Endothelial cell of umbilical vein (primary cell): ENCODE measurements around the gene DPP6. TPM values are rescaled to one million over a fixed set of nuclear protein-coding genes. Genes with fewer than 3 reads are reported as not detected.

ENCODE experiments used
- BruUV-seq: library from RNA; stranded (reverse); fragments of 400-500 nt; replicated peaks from 2 replicates; lab custom pipeline; 2021; lab: Mats Ljungman, UMichigan
- CTCF ChIA-PET: fragments of 300-600, 350-600 bp; sonication (Branson Sonifier 250); formaldehyde crosslinking; loops from one replicate; lab custom pipeline; 2021; ENCODE audit warnings: antibody characterized with exemption, inconsistent platforms; lab: Charles Lee
- POLR2A ChIA-PET: fragments of 300-600, 350-600 bp; sonication (Branson Sonifier 250); formaldehyde crosslinking; loops from one replicate; lab custom pipeline; 2021; ENCODE audit warnings: antibody characterized with exemption, inconsistent platforms; lab: Charles Lee
- DNase-seq: peaks from one replicate; pipeline ENCODE4 v3.0.0-alpha.2; 2011; ENCODE audit warnings: low read depth, low spot score
- FAIRE-seq: peaks from 2 replicates; lab custom pipeline; 2011; peaks lifted over from hg19 to GRCh38; lab: Jason Lieb, UNC
- H2AFZ ChIP-seq: 2 replicates; pipeline ENCODE4 v1.6.0; 2012; ENCODE audit warnings: low read depth, low read length, control low read depth, inconsistent platforms
- H3K27ac ChIP-seq: 2 replicates; pipeline ENCODE4 v1.5.1; 2011; ENCODE audit warnings: low read depth, mild to moderate bottlenecking, control low read depth, low read length, moderate library complexity; ENCODE audit not compliant: insufficient read depth
- H3K27me3 ChIP-seq, 2 experiments: 2 replicates each; pipeline versions ENCODE4 v1.6.0 to v1.6.1; 2011; ENCODE audit warnings: low read length in 2 of 2, mixed read lengths in 1 of 2; ENCODE audit not compliant: control insufficient read depth in 2 of 2, insufficient read depth in 2 of 2
- H3K36me3 ChIP-seq, 2 experiments: 2 replicates in 1 of 2; 3 replicates in 1 of 2; pipeline ENCODE4 v1.5.1; 2011; ENCODE audit warnings: low read length in 2 of 2, mild to moderate bottlenecking in 1 of 2, moderate library complexity in 1 of 2; ENCODE audit not compliant: control insufficient read depth in 2 of 2, insufficient read depth in 2 of 2; ENCODE audit errors: extremely low read depth in 1 of 2
- H3K4me1 ChIP-seq: 3 replicates; pipeline ENCODE4 v1.5.1; 2011; ENCODE audit warnings: mild to moderate bottlenecking, low read length; ENCODE audit not compliant: control insufficient read depth, insufficient read depth; ENCODE audit errors: extremely low read depth
- H3K4me2 ChIP-seq: 2 replicates; pipeline ENCODE4 v1.6.1; 2011; ENCODE audit warnings: low read length, control low read depth, mixed read lengths; ENCODE audit not compliant: insufficient read depth
- H3K4me3 ChIP-seq, 3 experiments: fragments of 200-600 bp in 1 of 3; sonication (generic), shearing (Covaris generic) in 1 of 3; replicated peaks in 1 of 3; 2 replicates each; pipeline ENCODE4 v1.5.1; 2011 to 2016; ENCODE audit warnings: control low read depth in 3 of 3, low read length in 3 of 3, mild to moderate bottlenecking in 2 of 3, inconsistent platforms in 1 of 3, low read depth in 1 of 3, moderate library complexity in 1 of 3; ENCODE audit not compliant: insufficient read depth in 1 of 3
- H3K79me2 ChIP-seq: 2 replicates; pipeline ENCODE4 v1.6.0; 2012; ENCODE audit warnings: low read length, inconsistent platforms; ENCODE audit not compliant: control insufficient read depth, insufficient read depth
- H3K9ac ChIP-seq: replicated peaks from 2 replicates; pipeline ENCODE3; 2011; ENCODE audit warnings: low read length, control low read depth; ENCODE audit not compliant: insufficient read depth; ENCODE audit errors: extremely low read depth
- H3K9me1 ChIP-seq: replicated peaks from 3 replicates; pipeline ENCODE4 v1.6.0; 2011; ENCODE audit warnings: mild to moderate bottlenecking, low read length; ENCODE audit not compliant: control insufficient read depth, insufficient read depth; ENCODE audit errors: extremely low read depth
- H3K9me3 ChIP-seq: replicated peaks from 2 replicates; pipeline ENCODE4 v1.5.1; 2012; ENCODE audit warnings: low read length, inconsistent platforms; ENCODE audit not compliant: control insufficient read depth, insufficient read depth
- H4K20me1 ChIP-seq: replicated peaks from 2 replicates; pipeline ENCODE3; 2011; ENCODE audit warnings: mild to moderate bottlenecking, low read length; ENCODE audit not compliant: control insufficient read depth, insufficient read depth; ENCODE audit errors: extremely low read depth
- EZH2 ChIP-seq: IDR thresholded peaks from 2 replicates; pipeline ENCODE4 v1.6.1; 2012; ENCODE audit warnings: borderline replicate concordance, low read depth, mild to moderate bottlenecking, moderate library complexity, low read length, inconsistent platforms; ENCODE audit not compliant: severe bottlenecking
- FOS ChIP-seq: IDR thresholded peaks from 2 replicates; pipeline ENCODE4 v1.6.1; 2011; ENCODE audit warnings: mild to moderate bottlenecking, low read length, moderate library complexity, borderline replicate concordance; ENCODE audit not compliant: insufficient read depth
- GATA2 ChIP-seq: IDR thresholded peaks from 2 replicates; pipeline ENCODE4 v1.7.0; 2011; ENCODE audit warnings: low read depth, mild to moderate bottlenecking, moderate library complexity, mixed read lengths, low read length; ENCODE audit not compliant: insufficient read length, insufficient read depth
- JUN ChIP-seq: IDR thresholded peaks from 2 replicates; pipeline ENCODE4 v1.6.1; 2011; ENCODE audit warnings: borderline replicate concordance, low read depth; ENCODE audit not compliant: insufficient read length, insufficient read depth
- MYC ChIP-seq: IDR thresholded peaks from one replicate; pipeline ENCODE4 v1.6.1; 2011; ENCODE audit warnings: mild to moderate bottlenecking, low read depth, low read length
- POLR2AphosphoS5 ChIP-seq: IDR thresholded peaks from 2 replicates; pipeline ENCODE4 v1.6.1; 2012; ENCODE audit warnings: low read depth, mild to moderate bottlenecking, control low read depth, low read length, moderate library complexity; ENCODE audit not compliant: insufficient read depth
- dilution Hi-C: fragments of 300-500 bp; cut with MboI; formaldehyde crosslinking; loops from one replicate; pipeline ENCODE4 v1.15.0; 2019; ENCODE audit warnings: low sequenced_read_pairs; ENCODE audit not compliant: extremely low pct_ligation_motif_present
- intact Hi-C: fragments of 100-400 bp; cut with micrococcal nuclease; formaldehyde crosslinking; loops from one replicate; pipeline ENCODE4 v1.10.0; 2022
- polyA plus RNA-seq, 4 experiments: library from polyadenylated mRNA; depleted of rRNA in 3 of 4; stranded (reverse) in 3 of 4; unstranded in 1 of 4; fragments of >200 nt; gene quantifications; 2 replicates each; pipeline versions ENCODE4 v1.2.1 to v1.2.3, GENCODE V29; 2011 to 2012; ENCODE audit warnings: missing spikeins in 1 of 4
- total RNA-seq: library from RNA; stranded (reverse); gene quantifications from 2 replicates; pipeline ENCODE4 v1.2.3, GENCODE V29; 2021
- TF ChIP-seq, protein P1 (sequence below), 2 donors: IDR thresholded peaks; 1 replicate in 1 of 2; 2 replicates in 1 of 2; pipeline ENCODE4 v1.5.1; 2011; ENCODE audit warnings: low read length in 2 of 2, mild to moderate bottlenecking in 2 of 2, moderate library complexity in 2 of 2, control low read depth in 1 of 2, inconsistent platforms in 1 of 2, low read depth in 1 of 2; ENCODE audit not compliant: insufficient read depth in 1 of 2; ENCODE audit errors: extremely low read depth in 1 of 2

Gene DPP6
- total and polyA plus RNA-seq, 2 donors (not counting 3 experiments of a cell fraction or from before 2014, with no cell fraction given): not detected

DNA sequence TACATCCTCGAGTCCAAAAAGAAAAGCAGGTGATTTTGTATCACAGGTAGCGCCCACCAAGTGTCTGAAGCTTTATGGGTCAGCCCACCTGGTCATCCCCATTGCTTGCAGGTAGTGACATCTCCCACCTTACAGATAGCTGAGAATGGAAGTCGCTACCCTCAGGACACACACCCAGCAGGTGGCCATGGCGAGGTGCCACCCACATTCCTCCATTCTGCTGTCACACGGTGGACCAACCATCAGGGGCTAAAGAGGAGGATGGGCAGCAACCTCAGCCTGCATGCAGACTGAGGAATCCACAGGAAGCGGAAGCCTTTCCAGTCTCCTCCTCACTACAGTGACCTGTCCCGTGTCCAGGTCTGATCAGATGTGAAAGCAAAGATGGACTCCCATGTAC is 787.9 kb downstream of the DPP6 start:
- TF ChIP-seq GATA2: no peak
- TF ChIP-seq, protein P1, sequence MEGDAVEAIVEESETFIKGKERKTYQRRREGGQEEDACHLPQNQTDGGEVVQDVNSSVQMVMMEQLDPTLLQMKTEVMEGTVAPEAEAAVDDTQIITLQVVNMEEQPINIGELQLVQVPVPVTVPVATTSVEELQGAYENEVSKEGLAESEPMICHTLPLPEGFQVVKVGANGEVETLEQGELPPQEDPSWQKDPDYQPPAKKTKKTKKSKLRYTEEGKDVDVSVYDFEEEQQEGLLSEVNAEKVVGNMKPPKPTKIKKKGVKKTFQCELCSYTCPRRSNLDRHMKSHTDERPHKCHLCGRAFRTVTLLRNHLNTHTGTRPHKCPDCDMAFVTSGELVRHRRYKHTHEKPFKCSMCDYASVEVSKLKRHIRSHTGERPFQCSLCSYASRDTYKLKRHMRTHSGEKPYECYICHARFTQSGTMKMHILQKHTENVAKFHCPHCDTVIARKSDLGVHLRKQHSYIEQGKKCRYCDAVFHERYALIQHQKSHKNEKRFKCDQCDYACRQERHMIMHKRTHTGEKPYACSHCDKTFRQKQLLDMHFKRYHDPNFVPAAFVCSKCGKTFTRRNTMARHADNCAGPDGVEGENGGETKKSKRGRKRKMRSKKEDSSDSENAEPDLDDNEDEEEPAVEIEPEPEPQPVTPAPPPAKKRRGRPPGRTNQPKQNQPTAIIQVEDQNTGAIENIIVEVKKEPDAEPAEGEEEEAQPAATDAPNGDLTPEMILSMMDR (IDR thresholded peaks at IDR 0.05; ENCODE audit: extremely low read depth in 1 of 2, insufficient read depth in 1 of 2, low read depth in 1 of 2, low read length in 2 of 2): no peak
- no peak for TF ChIP-seq FOS
- no peak for TF ChIP-seq MYC
- no peak for TF ChIP-seq EZH2
- Histone ChIP-seq H3K4me2 (no peak overlapping the region), H3K9ac (no peak overlapping the region), H3K4me3 (no peak overlapping the region), H3K36me3 (no peaks in the 10 kb centered on the region), H3K9me1 (no peaks in the 10 kb centered on the region), H3K27ac (no peak overlapping the region), H3K79me2 (no peaks in the 10 kb centered on the region), H4K20me1 (no peaks in the 10 kb centered on the region), H2AFZ (no peak overlapping the region), H3K9me3 (peaks cover 8% of the 10 kb centered on the region), H3K27me3 (no peaks in the 10 kb centered on the region), H3K4me1 (no peaks in the 10 kb centered on the region)
- DNase-seq (no peak), FAIRE-seq (no peak)
- ChIA-PET POLR2A (no interaction called here), CTCF (no interaction called here)
- intact Hi-C loops: no loop called here
- dilution Hi-C loops: no loop called here
- BruUV-seq: no TSS peak

DNA sequence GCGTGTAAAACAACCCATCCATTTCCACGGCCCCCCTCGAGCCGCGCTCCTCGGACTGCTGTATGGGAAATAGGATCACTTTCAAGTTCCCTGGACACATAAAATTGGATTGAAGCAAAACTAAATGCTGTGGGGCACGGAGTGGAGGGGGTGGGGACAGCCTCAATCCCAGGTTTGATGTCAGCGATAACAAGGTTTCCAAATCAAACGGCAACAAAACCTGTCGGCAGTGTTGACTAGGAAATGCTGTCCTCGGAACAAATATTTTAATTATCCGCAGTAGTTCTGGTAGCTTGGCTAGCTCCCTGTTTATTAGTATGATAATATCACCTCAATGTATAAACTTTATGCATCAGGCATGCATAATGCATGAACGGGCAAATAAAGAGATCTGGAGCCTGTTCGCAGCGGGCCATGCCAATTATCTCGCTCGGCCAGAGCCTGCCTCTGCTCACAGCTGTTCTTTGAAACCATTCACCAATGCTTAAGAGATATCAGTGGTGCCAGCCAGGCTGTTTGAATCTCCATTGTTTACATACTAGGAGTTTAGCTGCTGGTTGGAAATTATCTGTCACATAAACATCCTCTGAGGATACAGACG is 789.6 kb downstream of the DPP6 start:
- DNase-seq (no peak), FAIRE-seq (no peak)
- intact Hi-C loops: no loop called here
- Histone ChIP-seq H4K20me1 (no peaks in the 10 kb centered on the region), H3K9me1 (no peaks in the 10 kb centered on the region), H3K79me2 (no peaks in the 10 kb centered on the region), H3K4me3 (no peak overlapping the region), H3K27ac (no peak overlapping the region), H3K9me3 (peaks cover 10% of the 10 kb centered on the region), H3K36me3 (no peaks in the 10 kb centered on the region), H2AFZ (no peak overlapping the region), H3K4me2 (no peak overlapping the region), H3K9ac (no peak overlapping the region), H3K4me1 (no peaks in the 10 kb centered on the region), H3K27me3 (no peaks in the 10 kb centered on the region)
- ChIA-PET CTCF (no interaction called here), POLR2A (no interaction called here)
- BruUV-seq: no TSS peak
- no peak for TF ChIP-seq POLR2AphosphoS5
- TF ChIP-seq JUN: no peak
- dilution Hi-C loops: no loop called here
